Measurements from ENCODE around the gene C11orf58.

- no peak for TF ChIP-seq CTCF (IDR thresholded peaks at IDR 0.05)
- TF ChIP-seq POLR2AphosphoS5 (IDR thresholded peaks at IDR 0.05), result no peak
Observed at GRCh38 chr11:16722581-16723344, 15.7 kb upstream of the C11orf58 start.

All from transverse colon (tissue), 4 donors.